Measurements from ENCODE around the gene RADIL. TPM values are rescaled to one million over a fixed set of nuclear protein-coding genes. Genes with fewer than 3 reads are reported as not detected.

RADIL gene
- total RNA-seq, 1 experiment from 2014 or later, result 5.6 TPM

DNA sequence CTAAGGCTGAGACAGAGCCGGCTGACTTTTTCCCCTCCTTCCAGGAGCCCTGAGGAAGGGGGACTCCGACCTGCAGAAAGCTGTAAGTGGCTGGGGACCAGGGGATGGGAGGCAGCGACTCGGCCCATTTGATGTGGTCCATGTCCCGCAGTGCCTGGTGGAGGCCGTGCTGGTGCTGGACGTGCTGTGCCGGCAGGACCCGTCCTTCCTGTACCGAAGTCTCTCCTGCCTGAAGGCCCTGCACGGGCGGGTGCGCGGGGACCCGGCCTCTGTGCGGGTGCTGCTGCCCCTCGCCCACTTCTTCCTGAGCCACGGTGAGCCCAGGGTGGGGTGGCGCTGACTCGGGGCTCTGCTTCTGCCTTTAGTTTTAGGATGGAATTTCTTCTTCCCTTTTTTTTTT lies 98.1 kb downstream of the RADIL start:
- POLR2A ChIA-PET (ENCODE audit: unreplicated experiment), result no interaction called here
- Histone ChIP-seq H3K9ac (ENCODE audit: low read length) (no peak overlapping the region), H3K27ac (ENCODE audit: low read length) (no peak overlapping the region), H3K4me2 (ENCODE audit: low read length) (no peak overlapping the region), H2AFZ (ENCODE audit: low read length) (no peak overlapping the region), H3K79me2 (ENCODE audit: low read length) (no peaks in the 10 kb centered on the region), H3K27me3 (ENCODE audit: low read length) (no peaks in the 10 kb centered on the region), H3F3A (ENCODE audit: low read length, unreplicated experiment) (no peaks in the 10 kb centered on the region), H3K9me2 (replicated peaks; ENCODE audit: low read length) (no peaks in the 10 kb centered on the region), H4K20me1 (ENCODE audit: low read length) (no peaks in the 10 kb centered on the region), H3K4me3 (ENCODE audit: low read length) (no peak overlapping the region), H3K4me1 (ENCODE audit: insufficient read depth, low read length) (no peaks in the 10 kb centered on the region), H3K9me3 (ENCODE audit: low read length) (no peaks in the 10 kb centered on the region), H3K36me3 (ENCODE audit: low read depth, low read length) (no peaks in the 10 kb centered on the region; the same call in 1 of the 2 replicates)
- intact Hi-C loops (cut with micrococcal nuclease), result no loop called here
- CTCF ChIA-PET, result no interaction called here
- DNase-seq, result no peak
- no peak for ATAC-seq
- no peak for TF ChIP-seq EZH2phosphoT487 (IDR thresholded peaks at IDR 0.05; ENCODE audit: borderline replicate concordance, low read length)
- BruUV-seq (replicated peaks), result no TSS peak

DNA sequence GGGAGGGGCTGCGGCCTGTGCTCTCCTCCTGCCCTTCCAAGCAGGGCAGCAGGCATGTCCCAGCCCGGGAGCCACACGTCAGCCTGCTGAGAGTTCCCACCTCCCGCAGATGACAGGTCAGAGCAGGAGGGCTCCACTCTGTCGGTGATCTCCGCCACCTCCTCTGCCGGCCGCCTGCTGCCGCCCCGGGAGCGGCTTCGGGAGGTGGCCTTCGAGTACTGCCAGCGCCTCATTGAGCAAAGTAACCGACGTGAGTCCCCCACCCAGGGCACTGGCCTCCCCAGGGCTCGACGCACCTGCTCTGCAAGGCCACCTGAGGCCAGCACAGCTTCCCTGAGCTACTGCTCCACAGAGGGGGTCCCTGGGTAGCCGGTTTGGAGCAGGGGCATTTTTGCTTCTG lies 98.7 kb downstream of the RADIL start:
- Histone ChIP-seq H4K20me1 (ENCODE audit: low read length) (no peaks in the 10 kb centered on the region), H3F3A (ENCODE audit: low read length, unreplicated experiment) (no peaks in the 10 kb centered on the region), H3K4me3 (ENCODE audit: low read length) (no peak overlapping the region), H2AFZ (ENCODE audit: low read length) (no peak overlapping the region), H3K4me1 (ENCODE audit: insufficient read depth, low read length) (no peaks in the 10 kb centered on the region), H3K79me2 (ENCODE audit: low read length) (peaks cover 3% of the 10 kb centered on the region; the same call in 1 of the 2 replicates), H3K9me2 (replicated peaks; ENCODE audit: low read length) (no peaks in the 10 kb centered on the region), H3K9ac (ENCODE audit: low read length) (no peak overlapping the region), H3K36me3 (ENCODE audit: low read depth, low read length) (no peaks in the 10 kb centered on the region), H3K4me2 (ENCODE audit: low read length) (no peak overlapping the region), H3K27ac (ENCODE audit: low read length) (no peak overlapping the region), H3K9me3 (ENCODE audit: low read length) (no peaks in the 10 kb centered on the region), H3K27me3 (ENCODE audit: low read length) (no peaks in the 10 kb centered on the region)
- no peak for ATAC-seq
- ChIA-PET POLR2A (ENCODE audit: unreplicated experiment) (no interaction called here), CTCF (no interaction called here)
- no TSS peak for BruUV-seq (replicated peaks)
- intact Hi-C loops (cut with micrococcal nuclease), result no loop called here
- no peak for TF ChIP-seq EZH2 (IDR thresholded peaks at IDR 0.05; ENCODE audit: low read length, unreplicated experiment)
- TF ChIP-seq EZH2phosphoT487 (IDR thresholded peaks at IDR 0.05; ENCODE audit: borderline replicate concordance, low read length), result no peak
- TF ChIP-seq, protein P1, sequence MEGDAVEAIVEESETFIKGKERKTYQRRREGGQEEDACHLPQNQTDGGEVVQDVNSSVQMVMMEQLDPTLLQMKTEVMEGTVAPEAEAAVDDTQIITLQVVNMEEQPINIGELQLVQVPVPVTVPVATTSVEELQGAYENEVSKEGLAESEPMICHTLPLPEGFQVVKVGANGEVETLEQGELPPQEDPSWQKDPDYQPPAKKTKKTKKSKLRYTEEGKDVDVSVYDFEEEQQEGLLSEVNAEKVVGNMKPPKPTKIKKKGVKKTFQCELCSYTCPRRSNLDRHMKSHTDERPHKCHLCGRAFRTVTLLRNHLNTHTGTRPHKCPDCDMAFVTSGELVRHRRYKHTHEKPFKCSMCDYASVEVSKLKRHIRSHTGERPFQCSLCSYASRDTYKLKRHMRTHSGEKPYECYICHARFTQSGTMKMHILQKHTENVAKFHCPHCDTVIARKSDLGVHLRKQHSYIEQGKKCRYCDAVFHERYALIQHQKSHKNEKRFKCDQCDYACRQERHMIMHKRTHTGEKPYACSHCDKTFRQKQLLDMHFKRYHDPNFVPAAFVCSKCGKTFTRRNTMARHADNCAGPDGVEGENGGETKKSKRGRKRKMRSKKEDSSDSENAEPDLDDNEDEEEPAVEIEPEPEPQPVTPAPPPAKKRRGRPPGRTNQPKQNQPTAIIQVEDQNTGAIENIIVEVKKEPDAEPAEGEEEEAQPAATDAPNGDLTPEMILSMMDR (conservative IDR thresholded peaks at IDR 0.05; ENCODE audit: low read depth, low read length), result no peak
- no peak for DNase-seq

DNA sequence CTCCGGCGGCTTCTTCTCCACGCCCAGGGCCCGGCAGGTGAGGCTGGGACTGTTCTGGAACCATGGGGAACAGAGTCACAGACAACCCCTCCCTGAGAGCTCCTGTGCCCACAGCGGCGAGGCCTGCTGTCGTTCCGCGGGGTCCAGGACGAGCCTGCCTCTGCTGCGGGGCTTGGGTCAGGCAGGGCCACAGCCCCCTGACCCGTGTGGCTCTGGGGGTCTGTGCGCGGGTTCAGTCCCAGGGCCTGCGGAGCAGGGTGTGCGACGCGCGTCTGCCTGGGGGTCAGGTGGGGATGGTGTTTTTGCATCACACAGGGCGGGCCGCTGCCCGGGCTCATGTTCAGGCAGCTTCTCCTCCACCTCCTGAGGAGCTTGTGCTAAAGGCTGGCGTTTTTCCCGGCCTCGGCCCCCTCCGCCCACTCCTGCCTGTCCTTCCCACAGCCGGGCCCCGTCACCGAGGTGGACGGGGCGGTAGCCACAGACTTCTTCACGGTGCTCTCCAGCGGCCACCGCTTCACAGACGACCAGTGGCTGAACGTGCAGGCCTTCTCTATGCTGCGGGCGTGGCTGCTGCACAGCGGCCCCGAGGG lies 99.7 kb downstream of the RADIL start:
- ChIA-PET CTCF (no interaction called here), POLR2A (ENCODE audit: unreplicated experiment) (no interaction called here)
- Histone ChIP-seq H3K27ac (ENCODE audit: low read length) (no peak overlapping the region), H3K9me2 (replicated peaks; ENCODE audit: low read length) (no peaks in the 10 kb centered on the region), H3K27me3 (ENCODE audit: low read length) (no peaks in the 10 kb centered on the region), H3K79me2 (ENCODE audit: low read length) (peaks cover 4% of the 10 kb centered on the region; the same call in 1 of the 2 replicates), H3F3A (ENCODE audit: low read length, unreplicated experiment) (no peaks in the 10 kb centered on the region), H3K4me1 (ENCODE audit: insufficient read depth, low read length) (no peaks in the 10 kb centered on the region), H3K36me3 (ENCODE audit: low read depth, low read length) (no peaks in the 10 kb centered on the region), H3K9me3 (ENCODE audit: low read length) (no peaks in the 10 kb centered on the region), H2AFZ (ENCODE audit: low read length) (no peak overlapping the region), H3K4me3 (ENCODE audit: low read length) (no peak overlapping the region), H3K4me2 (ENCODE audit: low read length) (no peak overlapping the region), H3K9ac (ENCODE audit: low read length) (no peak overlapping the region), H4K20me1 (ENCODE audit: low read length) (no peaks in the 10 kb centered on the region)
- ATAC-seq (no peak), DNase-seq (no peak)
- no TSS peak for BruUV-seq (replicated peaks)
- intact Hi-C loops (cut with micrococcal nuclease), result no loop called here
- TF ChIP-seq, protein P1 (conservative IDR thresholded peaks at IDR 0.05; ENCODE audit: low read depth, low read length), result no peak
- TF ChIP-seq EZH2 (IDR thresholded peaks at IDR 0.05; ENCODE audit: low read length, unreplicated experiment), result no peak
- no peak for TF ChIP-seq EZH2phosphoT487 (IDR thresholded peaks at IDR 0.05; ENCODE audit: borderline replicate concordance, low read length)

Measured in PC-3 (cell line).